ENCODE data around the gene TUBG2.

TUBG2 gene

DNA sequence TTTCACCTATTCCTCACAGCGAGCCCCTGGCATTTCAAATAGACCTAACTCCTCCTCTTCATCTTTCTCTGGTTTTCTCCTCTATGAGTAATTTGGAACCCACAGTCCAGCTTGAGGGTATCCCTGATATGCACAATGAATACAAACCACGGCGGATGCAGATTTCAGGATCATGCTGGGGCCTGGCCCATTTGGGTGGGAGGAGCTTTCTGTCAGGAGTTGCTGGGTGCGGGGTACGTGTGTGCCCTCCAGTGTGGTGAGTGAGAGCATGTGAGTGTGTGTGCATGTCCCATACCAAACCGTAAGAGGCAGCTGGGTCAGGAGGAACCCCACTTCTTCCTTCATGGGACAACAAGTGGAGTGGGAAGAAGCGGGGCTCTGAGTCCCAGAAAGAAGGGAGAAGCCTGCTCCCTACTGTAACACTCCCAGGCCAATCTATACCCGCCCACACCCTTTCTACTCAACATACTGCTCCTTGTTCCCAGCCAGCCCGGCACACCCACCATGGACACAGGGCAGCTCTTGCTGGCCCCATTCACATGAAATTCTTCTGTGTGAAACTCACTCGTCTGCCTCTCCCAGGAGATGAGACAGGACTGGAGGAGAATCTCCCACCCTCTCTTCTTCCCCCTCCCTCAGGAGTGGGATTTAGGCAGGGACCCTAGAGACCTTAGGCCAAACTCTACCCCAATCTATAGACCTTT, 41.7 kb downstream of the TUBG2 start:
- no peak for DNase-seq

DNA sequence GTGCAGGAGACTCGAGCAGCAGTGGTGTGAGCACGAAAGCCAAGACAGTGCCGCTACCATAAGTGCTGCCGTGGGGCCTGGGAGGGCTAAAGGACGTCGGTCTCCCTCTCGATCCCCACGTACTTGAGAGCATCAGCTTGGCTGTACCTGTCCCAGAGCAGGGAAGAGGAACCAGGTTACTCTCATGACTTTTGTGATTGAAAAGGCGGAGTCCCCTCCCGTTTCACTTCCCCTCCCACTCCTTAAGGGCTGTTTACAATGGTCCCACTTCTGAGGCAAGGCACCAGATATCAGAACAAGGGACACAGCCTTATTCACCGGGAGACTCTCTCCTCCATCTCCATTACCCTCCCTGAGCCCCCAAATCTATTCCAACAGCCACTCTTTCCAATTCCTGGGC, 43.4 kb downstream of the TUBG2 start:
- DNase-seq: no peak

DNA sequence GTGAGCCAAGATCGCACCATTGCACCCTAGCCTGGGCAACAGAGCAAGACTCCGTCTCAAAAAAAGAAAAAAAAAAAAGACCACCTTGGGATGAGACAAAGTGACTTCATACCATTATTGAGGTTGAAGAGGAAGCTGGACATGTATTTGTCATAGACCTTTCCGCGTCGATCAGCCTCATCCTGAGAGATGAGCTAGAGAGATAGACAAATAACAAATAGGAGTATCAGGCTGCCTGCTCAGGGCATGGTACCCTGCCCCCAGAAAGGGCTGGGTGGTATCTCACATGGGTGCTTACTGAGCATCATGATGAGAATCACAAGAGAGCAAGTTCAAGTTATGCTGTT, 45.4 kb downstream of the TUBG2 start:
- DNase-seq: no peak

DNA sequence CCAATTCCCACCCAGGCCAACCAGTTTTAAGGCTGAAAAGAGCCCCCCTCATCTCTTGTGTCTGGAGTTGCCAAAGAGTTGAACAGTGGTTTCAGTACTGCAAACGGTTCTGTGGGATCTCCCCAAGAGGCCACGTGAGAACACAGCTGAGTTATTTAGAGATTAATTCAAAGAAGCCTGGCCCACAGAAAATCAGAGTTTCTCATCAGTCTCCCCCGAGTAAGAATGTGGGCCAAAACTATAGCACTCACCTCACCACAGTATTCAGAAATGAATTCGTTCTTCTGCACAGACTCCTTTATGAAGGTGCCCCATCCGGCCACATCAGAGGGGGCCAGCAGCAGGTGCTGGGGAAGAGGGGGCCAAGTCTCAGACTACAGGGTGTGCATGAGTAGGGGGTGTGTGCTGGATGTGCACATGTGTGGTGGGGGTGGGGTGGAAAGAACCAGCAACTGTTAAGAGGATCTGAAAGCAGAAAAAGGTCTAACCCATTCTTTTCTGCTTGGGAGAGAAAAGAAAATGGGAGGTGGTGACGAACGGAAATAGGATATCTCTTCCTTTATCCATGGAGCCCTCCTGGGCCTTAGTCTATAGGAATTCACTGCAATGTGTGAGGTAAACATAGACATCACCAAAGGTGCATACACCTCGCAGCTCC, 45.9 kb downstream of the TUBG2 start:
- DNase-seq: no peak

DNA sequence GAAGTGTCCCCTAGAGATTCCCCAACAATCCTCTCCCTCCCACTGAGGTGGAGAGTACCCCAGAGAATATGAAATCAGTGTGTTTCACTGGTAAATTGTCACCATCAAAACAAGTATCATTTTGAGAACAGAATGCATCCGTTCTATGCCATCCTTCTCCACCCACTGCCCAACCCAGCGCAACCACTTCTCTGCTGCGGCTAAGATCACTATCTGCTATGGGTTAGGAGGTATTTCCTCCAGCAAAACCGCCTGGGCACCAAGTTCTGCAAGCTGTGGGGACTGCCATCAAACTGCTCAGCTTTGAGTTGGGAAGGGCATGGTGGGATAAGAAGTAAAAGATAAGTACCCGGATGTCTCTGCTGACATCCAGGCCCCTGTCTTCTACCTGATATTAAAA, 47.6 kb downstream of the TUBG2 start:
- DNase-seq: no peak

DNA sequence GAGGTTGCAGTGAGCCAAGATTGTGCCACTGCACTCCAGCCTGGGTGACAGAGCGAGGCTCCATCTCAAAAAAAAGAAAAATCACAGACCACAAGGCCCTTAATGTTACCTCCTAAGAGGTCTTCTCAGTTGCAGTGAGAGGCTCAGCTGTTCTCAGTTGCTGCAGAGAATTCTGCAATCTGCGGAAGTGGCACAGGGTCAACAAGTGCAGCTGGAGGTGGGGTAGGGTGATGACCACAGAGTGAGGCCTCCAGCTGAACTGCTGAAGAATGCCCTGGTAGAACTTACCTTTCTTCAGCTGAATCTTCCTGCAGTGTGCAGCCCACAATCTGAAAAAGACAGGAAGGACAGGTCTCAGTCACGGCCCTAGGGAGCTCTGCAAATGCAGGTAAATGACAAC, 49.5 kb downstream of the TUBG2 start:
- DNase-seq: no peak

DNA sequence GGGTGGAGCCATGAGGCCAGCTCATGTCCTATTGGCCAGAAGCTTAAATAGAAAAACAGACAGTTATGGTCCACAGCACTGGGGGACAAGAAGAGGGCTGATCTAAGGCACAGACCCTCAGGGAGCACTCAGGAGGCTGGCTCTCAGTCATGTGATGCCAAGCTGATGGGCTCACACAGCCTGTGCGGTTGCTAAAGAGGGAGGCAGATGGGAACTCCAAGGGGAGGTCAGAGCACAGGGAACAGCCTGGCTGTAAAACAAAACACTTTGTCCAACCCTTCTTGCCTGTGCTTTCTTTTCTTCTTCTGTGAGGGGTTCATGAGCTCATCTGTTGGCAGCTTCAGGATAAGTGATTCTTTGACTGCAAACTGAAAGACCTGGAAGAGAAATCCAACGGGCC, 50.5 kb downstream of the TUBG2 start:
- no peak for DNase-seq
